ENCODE results near the gene ZNF791. TPM values are rescaled to one million over a fixed set of nuclear protein-coding genes. Genes with fewer than 3 reads are reported as not detected.
A peak's percentile ranks its signal among the peaks of the same experiment; 100 is the strongest.
"Not testable (repeated sequence)": the region's sequence is repeated elsewhere in the genome, so short reads cannot be mapped to it uniquely, and the experiment has no call there.

The ZNF791 gene
- polyA plus RNA-seq, 3 donors from 2014 or later, result 10.9 to 21.3 (median 12.9) TPM

DNA sequence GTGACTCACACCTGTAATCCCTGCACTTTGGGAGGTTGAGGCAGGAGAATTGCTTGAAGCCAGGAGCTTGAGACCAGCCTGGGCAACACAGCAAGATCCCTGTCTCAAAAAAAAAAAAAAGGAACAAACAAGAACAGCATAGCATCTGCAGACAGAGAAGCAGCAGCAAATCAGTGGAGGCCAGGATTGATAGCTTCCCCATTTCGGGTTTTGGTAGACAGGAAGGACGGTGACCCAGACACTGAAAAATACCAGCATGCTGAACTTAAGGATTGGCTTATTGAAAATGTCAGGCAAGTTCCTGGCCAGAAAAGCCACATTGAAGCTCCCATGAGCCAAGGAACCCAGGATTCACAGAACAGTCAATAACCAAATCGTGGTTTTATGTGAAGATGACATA, 3.1 kb upstream of the ZNF791 start:
- Mint-ChIP-seq H3K9me3 (no peaks in the 10 kb centered on the region), H3K36me3 (no peaks in the 10 kb centered on the region), H3K4me3 (no peak overlapping the region), H3K27me3 (ENCODE audit: low read depth in 3 of 3) (peaks cover 0 to 9% (median 0%) of the 10 kb centered on the region in 3 donors), H3K27ac (no peak overlapping the region), H3K4me1 (peaks cover 26 to 29% of the 10 kb centered on the region in 2 donors)
- DNase-seq, result no peak

DNA sequence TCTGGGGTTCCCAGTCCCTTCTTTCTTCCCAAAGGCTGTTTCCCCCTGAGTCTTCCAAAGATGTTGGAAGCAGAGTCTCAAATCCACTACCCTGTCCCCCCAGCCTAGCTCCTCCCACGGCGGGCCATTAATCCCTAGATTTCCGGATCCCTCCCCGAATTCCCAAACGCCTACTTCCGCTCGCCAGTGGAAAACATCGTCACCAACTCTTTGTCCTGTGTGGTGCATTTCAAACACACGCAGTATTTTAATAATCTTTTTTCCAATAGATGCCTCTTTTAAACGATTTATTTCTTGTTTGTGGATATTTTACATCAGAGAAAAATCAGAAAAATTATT, 610 bp downstream of the ZNF791 start:
- Mint-ChIP-seq H3K27ac (peak overlapping the region; percentile 99 to 100 (median 100)), H3K36me3 (peaks cover 0 to 5% (median 3%) of the 10 kb centered on the region in 3 donors), H3K9me3 (no peaks in the 10 kb centered on the region), H3K4me1 (peaks cover 50 to 57% of the 10 kb centered on the region in 2 donors), H3K27me3 (ENCODE audit: low read depth in 3 of 3) (peaks cover 0 to 14% (median 13%) of the 10 kb centered on the region in 3 donors), H3K4me3 (peak overlapping the region; percentile 99 to 100 (median 100))
- no peak for DNase-seq

- peaks cover 0 to 5% (median 3%) of the 10 kb centered on the region in 3 donors for H3K36me3 Mint-ChIP-seq
- H3K4me1 Mint-ChIP-seq, result peaks cover 43 to 51% of the 10 kb centered on the region in 2 donors
- H3K27me3 Mint-ChIP-seq (ENCODE audit: low read depth in 3 of 3), result peaks cover 0 to 15% (median 4%) of the 10 kb centered on the region in 3 donors
- H3K9me3 Mint-ChIP-seq, result no peaks in the 10 kb centered on the region
- no peak overlapping the region for H3K4me3 Mint-ChIP-seq
- peak overlapping the region in 1 of 6 donors; percentile 16 for H3K27ac Mint-ChIP-seq
- no peak for DNase-seq
These were observed 6.9 kb downstream of the ZNF791 start for GRCh38 chr19:12617646-12618045.

- DNase-seq; H3K4me3 Mint-ChIP-seq; H3K9me3 Mint-ChIP-seq; H3K27me3 Mint-ChIP-seq (ENCODE audit: low read depth in 3 of 3); H3K36me3 Mint-ChIP-seq; H3K27ac Mint-ChIP-seq: not testable (repeated sequence)
- H3K4me1 Mint-ChIP-seq, result peaks cover 20% of the 10 kb centered on the region in 2 donors
These were observed 10.7 kb downstream of the ZNF791 start for GRCh38 chr19:12621253-12622024.

- DNase-seq, result no peak
- peaks cover 13% of the 10 kb centered on the region in 2 donors for H3K4me1 Mint-ChIP-seq
- peaks cover 18 to 20% (median 19%) of the 10 kb centered on the region in 3 donors for H3K36me3 Mint-ChIP-seq
- no peak overlapping the region for H3K4me3 Mint-ChIP-seq
- H3K27me3 Mint-ChIP-seq (ENCODE audit: low read depth in 3 of 3), result peaks cover 0 to 2% (median 1%) of the 10 kb centered on the region in 3 donors
- H3K9me3 Mint-ChIP-seq, result peaks cover 0 to 13% (median 8%) of the 10 kb centered on the region in 6 donors
- H3K27ac Mint-ChIP-seq, result peak overlapping the region in 1 of 6 donors; percentile 16
These were observed 12.8 kb downstream of the ZNF791 start for GRCh38 chr19:12623361-12624031.

DNA sequence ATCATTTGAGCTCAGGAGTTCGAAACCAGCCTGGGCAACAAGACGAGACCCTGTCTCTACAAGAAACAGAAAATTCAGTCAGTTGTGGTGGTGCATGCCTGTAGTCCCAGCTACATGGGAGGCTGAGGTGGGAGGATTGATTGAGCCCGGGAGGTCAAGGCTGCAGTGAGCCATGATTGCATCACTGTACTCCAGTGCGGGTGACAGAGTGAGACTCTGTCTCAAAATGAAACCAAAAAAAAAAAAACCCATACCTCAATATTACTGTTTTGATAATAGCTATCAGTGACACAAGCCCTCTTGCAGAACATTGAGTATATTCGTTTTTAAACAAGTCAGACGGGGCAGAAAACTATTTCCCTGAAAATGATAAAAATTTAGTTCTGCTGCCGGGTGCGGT, 16.2 kb downstream of the ZNF791 start:
- peaks cover 0 to 13% (median 11%) of the 10 kb centered on the region in 6 donors for H3K9me3 Mint-ChIP-seq
- peaks cover 1 to 6% of the 10 kb centered on the region in 2 donors for H3K4me1 Mint-ChIP-seq
- H3K27me3 Mint-ChIP-seq (ENCODE audit: low read depth in 3 of 3), result peaks cover 0 to 1% (median 0%) of the 10 kb centered on the region in 3 donors
- DNase-seq, result no peak
- H3K4me3 Mint-ChIP-seq, result no peak overlapping the region
- no peak overlapping the region for H3K27ac Mint-ChIP-seq
- H3K36me3 Mint-ChIP-seq, result peaks cover 27 to 32% (median 31%) of the 10 kb centered on the region in 3 donors

GRCh38 chr19:12628040-12629022, 17.6 kb downstream of the ZNF791 start:
- DNase-seq, result no peak
- H3K9me3 Mint-ChIP-seq, result peaks cover 0 to 13% (median 11%) of the 10 kb centered on the region in 6 donors
- no peak overlapping the region for H3K27ac Mint-ChIP-seq
- H3K27me3 Mint-ChIP-seq (ENCODE audit: low read depth in 3 of 3), result peaks cover 0 to 1% (median 0%) of the 10 kb centered on the region in 3 donors
- no peak overlapping the region for H3K4me3 Mint-ChIP-seq
- peaks cover 0 to 6% of the 10 kb centered on the region in 2 donors for H3K4me1 Mint-ChIP-seq
- peaks cover 27 to 32% (median 31%) of the 10 kb centered on the region in 3 donors for H3K36me3 Mint-ChIP-seq

GRCh38 chr19:12629215-12629614, 18.5 kb downstream of the ZNF791 start:
- Mint-ChIP-seq H3K4me1 (peaks cover 0 to 6% of the 10 kb centered on the region in 2 donors), H3K4me3 (no peak overlapping the region), H3K36me3 (peaks cover 27 to 32% (median 31%) of the 10 kb centered on the region in 3 donors), H3K9me3 (peaks cover 0 to 13% (median 11%) of the 10 kb centered on the region in 6 donors), H3K27me3 (ENCODE audit: low read depth in 3 of 3) (no peaks in the 10 kb centered on the region), H3K27ac (no peak overlapping the region)
- no peak for DNase-seq

DNA sequence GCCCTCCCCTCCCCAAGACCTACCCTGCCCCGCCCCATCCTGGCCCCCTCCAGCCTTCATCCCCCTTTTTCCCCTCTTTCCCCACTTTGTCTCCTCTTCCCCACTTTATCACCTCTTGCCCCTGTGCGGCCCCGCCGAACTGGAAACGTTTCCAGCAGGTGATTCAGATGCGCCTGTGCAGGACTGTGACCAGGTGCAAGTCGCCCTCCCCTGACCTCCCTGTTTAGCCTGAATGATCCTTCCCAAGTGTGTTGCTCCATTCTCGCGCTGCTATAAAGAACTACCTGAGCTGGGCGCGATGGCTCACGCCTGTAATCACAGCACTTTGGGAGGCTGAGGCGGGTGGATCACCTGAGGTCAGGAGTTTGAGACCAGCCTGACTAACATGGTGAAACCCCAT, 25.9 kb downstream of the ZNF791 start:
- Mint-ChIP-seq H3K9me3 (no peaks in the 10 kb centered on the region), H3K27me3 (ENCODE audit: low read depth in 3 of 3) (peaks cover 0 to 5% (median 0%) of the 10 kb centered on the region in 3 donors), H3K36me3 (no peaks in the 10 kb centered on the region), H3K27ac (no peak overlapping the region), H3K4me3 (no peak overlapping the region), H3K4me1 (peaks cover 8 to 10% of the 10 kb centered on the region in 2 donors)
- DNase-seq, result no peak

GRCh38 chr19:12638611-12639182, 28.0 kb downstream of the ZNF791 start:
- H3K4me1 Mint-ChIP-seq, result peaks cover 8 to 10% of the 10 kb centered on the region in 2 donors
- H3K36me3 Mint-ChIP-seq, result no peaks in the 10 kb centered on the region
- no peaks in the 10 kb centered on the region for H3K9me3 Mint-ChIP-seq
- no peak for DNase-seq
- peaks cover 0 to 5% (median 0%) of the 10 kb centered on the region in 3 donors for H3K27me3 Mint-ChIP-seq (ENCODE audit: low read depth in 3 of 3)
- H3K27ac Mint-ChIP-seq, result no peak overlapping the region
- no peak overlapping the region for H3K4me3 Mint-ChIP-seq

DNA sequence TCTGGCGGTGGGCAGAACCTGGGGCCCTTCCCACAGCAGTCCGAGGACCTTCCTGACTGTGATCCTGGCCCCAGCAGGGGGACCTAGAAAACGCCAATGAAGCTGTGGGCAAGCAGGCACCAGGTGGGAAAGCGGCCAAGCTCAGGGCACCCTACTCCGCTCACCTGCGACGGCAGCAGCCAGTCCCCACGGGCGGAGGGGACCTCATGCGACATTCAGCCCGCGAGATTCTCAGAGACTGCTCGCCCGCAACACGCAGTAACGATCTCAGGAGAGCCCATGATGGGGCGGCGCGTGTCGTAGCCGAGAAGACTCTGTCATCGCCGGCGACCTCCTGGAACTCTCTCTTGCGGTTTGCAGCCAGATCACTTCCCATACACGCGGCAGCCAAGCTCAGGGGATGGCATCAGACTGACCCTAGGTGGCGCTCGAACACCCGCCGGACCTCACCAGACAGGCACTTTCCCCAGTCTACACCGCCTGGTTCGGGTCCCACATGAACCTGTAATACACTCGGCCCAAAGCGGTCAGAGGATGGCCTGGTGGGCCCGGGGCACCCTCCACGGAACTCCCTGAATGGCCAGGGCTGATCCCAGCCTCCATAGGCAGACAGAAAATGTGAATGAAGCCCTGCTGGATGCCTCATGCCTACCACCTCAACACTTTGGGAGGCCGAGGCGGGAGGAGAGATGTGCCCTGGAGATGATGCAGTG, 29.3 kb downstream of the ZNF791 start:
- peak overlapping the region in 5 of 6 donors; percentile 15 to 81 (median 43) for H3K27ac Mint-ChIP-seq
- peak; percentile 74 to 75 (median 74) for DNase-seq
- peaks cover 8 to 10% of the 10 kb centered on the region in 2 donors for H3K4me1 Mint-ChIP-seq
- no peaks in the 10 kb centered on the region for H3K36me3 Mint-ChIP-seq
- peak overlapping the region; percentile 64 to 86 (median 78) for H3K4me3 Mint-ChIP-seq
- peaks cover 0 to 5% (median 0%) of the 10 kb centered on the region in 3 donors for H3K27me3 Mint-ChIP-seq (ENCODE audit: low read depth in 3 of 3)
- H3K9me3 Mint-ChIP-seq, result no peaks in the 10 kb centered on the region

GRCh38 chr19:12641456-12641855, 30.7 kb downstream of the ZNF791 start:
- no peak overlapping the region for H3K4me3 Mint-ChIP-seq

More at GRCh38 chr19:12641456-12641855, 30.7 kb downstream of the ZNF791 start:
- H3K9me3 Mint-ChIP-seq, result no peaks in the 10 kb centered on the region
- DNase-seq, result no peak
- H3K4me1 Mint-ChIP-seq, result peaks cover 8 to 10% of the 10 kb centered on the region in 2 donors
- H3K27me3 Mint-ChIP-seq (ENCODE audit: low read depth in 3 of 3), result peaks cover 0 to 7% (median 2%) of the 10 kb centered on the region in 3 donors
- no peaks in the 10 kb centered on the region for H3K36me3 Mint-ChIP-seq
- no peak overlapping the region for H3K27ac Mint-ChIP-seq

All from immature natural killer cell (primary cell).